GM19455 (cell line): ENCODE data around the gene GSDME.

Experiments used
- ATAC-seq: cut with Tn5 transposase; IDR thresholded peaks from one replicate; pipeline ENCODE4 v1.9.1; 2021; ENCODE audit not compliant: unreplicated experiment

GSDME gene

GRCh38 chr7:24659505-24659904 lies 97.8 kb downstream of the GSDME start:
- ATAC-seq, result no peak

- no peak for ATAC-seq
Observed at GRCh38 chr7:24657980-24658379, 99.3 kb downstream of the GSDME start.

DNA sequence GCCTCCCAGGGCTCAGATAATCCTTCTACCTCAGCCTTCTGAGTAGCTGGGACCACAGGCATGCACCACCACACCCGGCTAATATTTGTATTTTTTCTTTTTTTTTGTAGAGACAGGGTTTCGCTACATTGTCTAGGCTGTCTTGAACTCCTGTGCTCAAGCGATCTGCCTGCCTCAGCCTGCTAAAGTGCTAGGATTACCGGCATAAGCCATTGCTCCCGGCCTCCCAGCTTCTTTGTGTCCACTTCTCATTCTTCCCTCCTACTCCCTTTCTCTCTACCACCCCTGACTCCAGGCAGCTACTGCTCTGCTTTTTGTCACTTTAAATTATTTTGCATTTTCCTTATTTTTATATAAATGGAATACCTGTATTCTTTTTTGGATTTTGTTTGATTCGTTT lies 100.7 kb downstream of the GSDME start:
- ATAC-seq, result no peak

DNA sequence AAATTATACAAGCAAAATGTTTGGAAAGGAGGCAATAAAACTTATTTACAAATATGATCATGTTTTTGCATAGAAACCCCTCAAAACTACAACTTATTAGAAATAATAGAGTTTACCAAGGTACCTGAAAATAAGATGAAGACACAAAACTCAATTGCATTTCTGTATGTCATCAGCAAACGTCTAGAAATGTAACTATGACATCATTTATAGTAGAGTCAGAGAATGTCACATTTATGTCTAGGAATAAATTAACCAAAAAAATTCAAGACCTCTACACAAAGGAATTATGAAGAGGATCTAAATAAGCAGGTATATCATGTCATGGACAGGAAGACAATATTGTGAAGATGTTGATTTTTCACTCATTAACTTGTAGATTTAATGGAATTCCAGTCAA lies 103.0 kb downstream of the GSDME start:
- ATAC-seq, result no peak

- no peak for ATAC-seq
Observed at GRCh38 chr7:24653316-24654085, 103.8 kb downstream of the GSDME start.

GRCh38 chr7:24652251-24652939 lies 104.9 kb downstream of the GSDME start:
- no peak for ATAC-seq
